GM23338 (cell line): ENCODE data around the gene TFPI. TPM values are rescaled to one million over a fixed set of nuclear protein-coding genes. Genes with fewer than 3 reads are reported as not detected.

Source experiments
- ATAC-seq: fragments of 200-7000 bp; cut with Tn5 transposase; 3 replicates; pipeline ENCODE4 v1.9.1; 2020
- DNase-seq: peaks from one replicate; pipeline ENCODE4 v3.0.0-alpha.2; 2015; ENCODE audit warnings: low spot score
- H2AFZ ChIP-seq: fragments of 200-600 bp; sonication (generic); 2 replicates; pipeline ENCODE4 v1.8.0; 2016; ENCODE audit warnings: antibody characterized with exemption, mild to moderate bottlenecking, moderate library complexity
- H3F3A ChIP-seq: fragments of 200-600 bp; sonication (generic); replicated peaks from 2 replicates; pipeline ENCODE4 v1.8.0; 2017; ENCODE audit warnings: antibody characterized with exemption, mixed run types, low read depth
- H3K27ac ChIP-seq: fragments of 200-600 bp; sonication (generic); 2 replicates; pipeline ENCODE4 v1.6.1; 2016; ENCODE audit warnings: low read depth
- H3K27me3 ChIP-seq: fragments of 200-600 bp; sonication (generic); 2 replicates; pipeline ENCODE4 v1.8.0; 2016; ENCODE audit warnings: mild to moderate bottlenecking, mixed run types, moderate library complexity; ENCODE audit not compliant: insufficient read depth
- H3K36me3 ChIP-seq: fragments of 200-600 bp; sonication (generic); 2 replicates; pipeline ENCODE4 v1.8.0; 2016; ENCODE audit warnings: mild to moderate bottlenecking; ENCODE audit not compliant: insufficient read depth
- H3K4me1 ChIP-seq: fragments of 200-600 bp; sonication (generic); 2 replicates; pipeline ENCODE4 v1.8.0; 2016; ENCODE audit warnings: mild to moderate bottlenecking, moderate library complexity; ENCODE audit not compliant: insufficient read depth
- H3K4me2 ChIP-seq: fragments of 200-600 bp; sonication (generic); 2 replicates; pipeline ENCODE4 v1.7.1; 2017; ENCODE audit warnings: mixed run types
- H3K4me3 ChIP-seq: fragments of 200-600 bp; sonication (generic); 2 replicates; pipeline ENCODE4 v1.6.1; 2016; ENCODE audit warnings: mixed run types
- H3K79me2 ChIP-seq: fragments of 200-600 bp; sonication (generic); replicated peaks from 2 replicates; pipeline ENCODE4 v1.8.0; 2017; ENCODE audit warnings: mild to moderate bottlenecking; ENCODE audit not compliant: insufficient read depth
- H3K9me2 ChIP-seq: fragments of 200-600 bp; sonication (generic); 2 replicates; pipeline ENCODE4 v1.8.0; 2017; ENCODE audit not compliant: insufficient read depth
- H4K20me1 ChIP-seq: fragments of 200-600 bp; sonication (generic); replicated peaks from 2 replicates; pipeline ENCODE4 v1.8.0; 2017; ENCODE audit warnings: mild to moderate bottlenecking; ENCODE audit not compliant: insufficient read depth
- H3K27ac Mint-ChIP-seq: 2 replicates; pipeline ENCODE4 v1.8.0; 2020; ENCODE audit warnings: inconsistent platforms, mild to moderate bottlenecking, moderate library complexity, mixed read lengths
- H3K27me3 Mint-ChIP-seq: 3 replicates; pipeline ENCODE4 v1.8.0; 2022; ENCODE audit warnings: low read depth, mild to moderate bottlenecking, moderate library complexity, mixed read lengths, inconsistent platforms; ENCODE audit not compliant: insufficient read depth, poor library complexity
- H3K36me3 Mint-ChIP-seq: 3 replicates; pipeline ENCODE4 v1.8.0; 2021; ENCODE audit warnings: low read depth, mild to moderate bottlenecking, inconsistent platforms, moderate library complexity, mixed read lengths
- H3K4me1 Mint-ChIP-seq: 3 replicates; pipeline ENCODE4 v1.8.0; 2020; ENCODE audit warnings: mild to moderate bottlenecking, inconsistent platforms, mixed read lengths
- H3K4me3 Mint-ChIP-seq: 3 replicates; pipeline ENCODE4 v1.8.0; 2021; ENCODE audit warnings: moderate library complexity, mild to moderate bottlenecking, inconsistent platforms, mixed read lengths
- H3K9me3 Mint-ChIP-seq: 3 replicates; pipeline ENCODE4 v1.8.0; 2020; ENCODE audit warnings: moderate library complexity, mild to moderate bottlenecking, inconsistent platforms, mixed read lengths
- CREB1 ChIP-seq: fragments of 250-450 bp; sonication (Bioruptor Pico); IDR thresholded peaks from 2 replicates; pipeline ENCODE4 v1.5.0; 2020; ENCODE audit warnings: low read depth, mild to moderate bottlenecking, moderate library complexity
- EZH2 ChIP-seq: fragments of 200-600 bp; sonication (generic); IDR thresholded peaks from one replicate; pipeline ENCODE4 v1.8.0; 2017; ENCODE audit warnings: antibody characterized with exemption, mild to moderate bottlenecking, low read depth; ENCODE audit not compliant: unreplicated experiment
- EZH2phosphoT487 ChIP-seq: fragments of 200-600 bp; sonication (generic); IDR thresholded peaks from one replicate; pipeline ENCODE4 v1.8.1; 2018; ENCODE audit warnings: antibody characterized with exemption; ENCODE audit not compliant: unreplicated experiment
- NANOG ChIP-seq: IDR thresholded peaks from 2 replicates; pipeline ENCODE4 v1.6.1; 2016; ENCODE audit warnings: antibody characterized with exemption, borderline replicate concordance
- POLR2AphosphoS5 ChIP-seq: IDR thresholded peaks from 2 replicates; pipeline ENCODE4 v1.6.1; 2016; ENCODE audit warnings: antibody characterized with exemption, low read depth
- STAT1 ChIP-seq: IDR thresholded peaks from one replicate; pipeline ENCODE4 v1.6.1; 2016; ENCODE audit warnings: antibody characterized with exemption; ENCODE audit not compliant: unreplicated experiment
- ZNF114 ChIP-seq: fragments of 250-450 bp; sonication (Bioruptor Pico); IDR thresholded peaks from 2 replicates; pipeline ENCODE4 v1.5.0; 2020; ENCODE audit warnings: mild to moderate bottlenecking, moderate library complexity
- polyA plus RNA-seq: library from polyadenylated mRNA; unstranded; fragments of >200 nt; fragmentation: Nextera tagmentation; extraction: Ambion mirVana; gene quantifications from 2 replicates; pipeline ENCODE4 v1.2.1, GENCODE V29; 2016
- total RNA-seq: library from RNA; depleted of rRNA; stranded (reverse); fragments of >200 nt; shearing (Covaris generic); gene quantifications from 2 replicates; pipeline ENCODE4 v1.2.3, GENCODE V29; 2014
- TF ChIP-seq, protein P1 (sequence below): IDR thresholded peaks from one replicate; pipeline ENCODE4 v1.6.1; 2018; ENCODE audit warnings: antibody characterized with exemption; ENCODE audit not compliant: unreplicated experiment
- TF ChIP-seq, protein P2 (sequence below), 2 experiments: fragments of 200-600 bp in 1 of 2; sonication (generic) in 1 of 2; conservative IDR thresholded peaks; 2 replicates each; pipeline versions ENCODE4 v1.5.1 to v1.6.1; 2016 to 2017; ENCODE audit warnings: antibody characterized with exemption in 2 of 2, low read depth in 2 of 2, mild to moderate bottlenecking in 2 of 2, moderate library complexity in 1 of 2
- TF ChIP-seq, protein P3 (sequence below): fragments of 250-450 bp; sonication (Bioruptor Pico); IDR thresholded peaks from 2 replicates; pipeline ENCODE4 v1.5.0; 2020; ENCODE audit warnings: mild to moderate bottlenecking, moderate library complexity
- TF ChIP-seq, protein P4 (sequence below): IDR thresholded peaks from 2 replicates; pipeline ENCODE4 v1.6.1; 2016; ENCODE audit warnings: antibody characterized with exemption

Gene TFPI
- total and polyA plus RNA-seq, 2 experiments from 2014 or later: 1.8 to 1.9 TPM

DNA sequence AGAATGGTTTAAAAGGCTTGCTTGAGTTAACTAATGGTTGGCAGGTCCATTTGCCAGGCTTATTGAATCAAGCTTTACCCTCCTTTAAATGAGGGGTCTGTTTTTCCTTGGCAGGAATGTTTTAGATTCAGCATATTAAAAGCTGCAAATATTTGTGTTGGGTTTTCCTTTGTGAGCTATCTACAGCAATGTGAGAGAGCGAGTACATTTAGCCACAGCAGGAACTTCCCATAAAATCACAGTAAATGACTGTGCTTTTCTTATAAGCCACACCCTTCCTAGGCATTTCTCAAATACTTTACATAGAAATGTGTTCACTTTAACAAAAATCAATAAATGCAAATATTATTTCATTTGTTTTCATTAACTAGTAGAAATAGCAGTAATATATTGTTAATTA, 130.1 kb downstream of the TFPI start:
- ATAC-seq: peak; percentile 52

DNA sequence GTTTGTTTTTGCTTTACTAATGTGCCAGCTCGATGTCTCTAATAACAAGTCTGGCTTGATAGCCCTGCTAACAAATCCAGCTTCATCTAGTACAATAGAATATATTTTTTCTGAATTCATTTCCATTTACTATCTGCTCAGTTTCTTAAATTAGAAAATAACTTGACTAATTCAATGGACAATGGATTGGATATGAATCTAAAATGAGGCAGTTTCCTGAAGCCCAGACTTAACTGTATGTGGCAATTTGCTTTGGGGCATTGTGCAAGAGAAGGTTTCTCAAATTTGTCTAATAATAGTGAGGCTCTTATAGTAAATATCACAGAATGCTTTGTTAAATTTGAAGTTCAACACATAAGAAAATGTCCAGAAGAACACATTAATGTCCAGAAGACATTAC, 132.0 kb downstream of the TFPI start:
- H3K4me2 ChIP-seq: no peak overlapping the region
- H3K36me3 Mint-ChIP-seq: no peaks in the 10 kb centered on the region
- no peak overlapping the region for H3K27ac Mint-ChIP-seq
- H4K20me1 ChIP-seq: no peaks in the 10 kb centered on the region
- H3K9me2 ChIP-seq: no peaks in the 10 kb centered on the region
- no peak for ATAC-seq
- H3F3A ChIP-seq: no peaks in the 10 kb centered on the region
- H3K4me1 ChIP-seq: no peaks in the 10 kb centered on the region; the same call in 1 of the 2 replicates
- DNase-seq: no peak
- no peaks in the 10 kb centered on the region for H3K27me3 Mint-ChIP-seq
- H3K36me3 ChIP-seq: no peaks in the 10 kb centered on the region
- no peak overlapping the region for H3K27ac ChIP-seq
- H2AFZ ChIP-seq: no peak overlapping the region
- no peak overlapping the region for H3K4me3 ChIP-seq
- no peaks in the 10 kb centered on the region for H3K79me2 ChIP-seq
- peaks cover 13% of the 10 kb centered on the region for H3K4me1 Mint-ChIP-seq
- H3K4me3 Mint-ChIP-seq: no peak overlapping the region
- H3K27me3 ChIP-seq: no peaks in the 10 kb centered on the region
- H3K9me3 Mint-ChIP-seq: no peaks in the 10 kb centered on the region; the same call in 2 of the 3 replicates
- no peak for TF ChIP-seq POLR2AphosphoS5
- no peak for TF ChIP-seq ZNF114
- TF ChIP-seq, protein P1, sequence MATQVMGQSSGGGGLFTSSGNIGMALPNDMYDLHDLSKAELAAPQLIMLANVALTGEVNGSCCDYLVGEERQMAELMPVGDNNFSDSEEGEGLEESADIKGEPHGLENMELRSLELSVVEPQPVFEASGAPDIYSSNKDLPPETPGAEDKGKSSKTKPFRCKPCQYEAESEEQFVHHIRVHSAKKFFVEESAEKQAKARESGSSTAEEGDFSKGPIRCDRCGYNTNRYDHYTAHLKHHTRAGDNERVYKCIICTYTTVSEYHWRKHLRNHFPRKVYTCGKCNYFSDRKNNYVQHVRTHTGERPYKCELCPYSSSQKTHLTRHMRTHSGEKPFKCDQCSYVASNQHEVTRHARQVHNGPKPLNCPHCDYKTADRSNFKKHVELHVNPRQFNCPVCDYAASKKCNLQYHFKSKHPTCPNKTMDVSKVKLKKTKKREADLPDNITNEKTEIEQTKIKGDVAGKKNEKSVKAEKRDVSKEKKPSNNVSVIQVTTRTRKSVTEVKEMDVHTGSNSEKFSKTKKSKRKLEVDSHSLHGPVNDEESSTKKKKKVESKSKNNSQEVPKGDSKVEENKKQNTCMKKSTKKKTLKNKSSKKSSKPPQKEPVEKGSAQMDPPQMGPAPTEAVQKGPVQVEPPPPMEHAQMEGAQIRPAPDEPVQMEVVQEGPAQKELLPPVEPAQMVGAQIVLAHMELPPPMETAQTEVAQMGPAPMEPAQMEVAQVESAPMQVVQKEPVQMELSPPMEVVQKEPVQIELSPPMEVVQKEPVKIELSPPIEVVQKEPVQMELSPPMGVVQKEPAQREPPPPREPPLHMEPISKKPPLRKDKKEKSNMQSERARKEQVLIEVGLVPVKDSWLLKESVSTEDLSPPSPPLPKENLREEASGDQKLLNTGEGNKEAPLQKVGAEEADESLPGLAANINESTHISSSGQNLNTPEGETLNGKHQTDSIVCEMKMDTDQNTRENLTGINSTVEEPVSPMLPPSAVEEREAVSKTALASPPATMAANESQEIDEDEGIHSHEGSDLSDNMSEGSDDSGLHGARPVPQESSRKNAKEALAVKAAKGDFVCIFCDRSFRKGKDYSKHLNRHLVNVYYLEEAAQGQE: no peak
- TF ChIP-seq, protein P2, sequence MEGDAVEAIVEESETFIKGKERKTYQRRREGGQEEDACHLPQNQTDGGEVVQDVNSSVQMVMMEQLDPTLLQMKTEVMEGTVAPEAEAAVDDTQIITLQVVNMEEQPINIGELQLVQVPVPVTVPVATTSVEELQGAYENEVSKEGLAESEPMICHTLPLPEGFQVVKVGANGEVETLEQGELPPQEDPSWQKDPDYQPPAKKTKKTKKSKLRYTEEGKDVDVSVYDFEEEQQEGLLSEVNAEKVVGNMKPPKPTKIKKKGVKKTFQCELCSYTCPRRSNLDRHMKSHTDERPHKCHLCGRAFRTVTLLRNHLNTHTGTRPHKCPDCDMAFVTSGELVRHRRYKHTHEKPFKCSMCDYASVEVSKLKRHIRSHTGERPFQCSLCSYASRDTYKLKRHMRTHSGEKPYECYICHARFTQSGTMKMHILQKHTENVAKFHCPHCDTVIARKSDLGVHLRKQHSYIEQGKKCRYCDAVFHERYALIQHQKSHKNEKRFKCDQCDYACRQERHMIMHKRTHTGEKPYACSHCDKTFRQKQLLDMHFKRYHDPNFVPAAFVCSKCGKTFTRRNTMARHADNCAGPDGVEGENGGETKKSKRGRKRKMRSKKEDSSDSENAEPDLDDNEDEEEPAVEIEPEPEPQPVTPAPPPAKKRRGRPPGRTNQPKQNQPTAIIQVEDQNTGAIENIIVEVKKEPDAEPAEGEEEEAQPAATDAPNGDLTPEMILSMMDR (conservative IDR thresholded peaks at IDR 0.05; ENCODE audit: low read depth in 2 of 2): no peak
- TF ChIP-seq, protein P3, sequence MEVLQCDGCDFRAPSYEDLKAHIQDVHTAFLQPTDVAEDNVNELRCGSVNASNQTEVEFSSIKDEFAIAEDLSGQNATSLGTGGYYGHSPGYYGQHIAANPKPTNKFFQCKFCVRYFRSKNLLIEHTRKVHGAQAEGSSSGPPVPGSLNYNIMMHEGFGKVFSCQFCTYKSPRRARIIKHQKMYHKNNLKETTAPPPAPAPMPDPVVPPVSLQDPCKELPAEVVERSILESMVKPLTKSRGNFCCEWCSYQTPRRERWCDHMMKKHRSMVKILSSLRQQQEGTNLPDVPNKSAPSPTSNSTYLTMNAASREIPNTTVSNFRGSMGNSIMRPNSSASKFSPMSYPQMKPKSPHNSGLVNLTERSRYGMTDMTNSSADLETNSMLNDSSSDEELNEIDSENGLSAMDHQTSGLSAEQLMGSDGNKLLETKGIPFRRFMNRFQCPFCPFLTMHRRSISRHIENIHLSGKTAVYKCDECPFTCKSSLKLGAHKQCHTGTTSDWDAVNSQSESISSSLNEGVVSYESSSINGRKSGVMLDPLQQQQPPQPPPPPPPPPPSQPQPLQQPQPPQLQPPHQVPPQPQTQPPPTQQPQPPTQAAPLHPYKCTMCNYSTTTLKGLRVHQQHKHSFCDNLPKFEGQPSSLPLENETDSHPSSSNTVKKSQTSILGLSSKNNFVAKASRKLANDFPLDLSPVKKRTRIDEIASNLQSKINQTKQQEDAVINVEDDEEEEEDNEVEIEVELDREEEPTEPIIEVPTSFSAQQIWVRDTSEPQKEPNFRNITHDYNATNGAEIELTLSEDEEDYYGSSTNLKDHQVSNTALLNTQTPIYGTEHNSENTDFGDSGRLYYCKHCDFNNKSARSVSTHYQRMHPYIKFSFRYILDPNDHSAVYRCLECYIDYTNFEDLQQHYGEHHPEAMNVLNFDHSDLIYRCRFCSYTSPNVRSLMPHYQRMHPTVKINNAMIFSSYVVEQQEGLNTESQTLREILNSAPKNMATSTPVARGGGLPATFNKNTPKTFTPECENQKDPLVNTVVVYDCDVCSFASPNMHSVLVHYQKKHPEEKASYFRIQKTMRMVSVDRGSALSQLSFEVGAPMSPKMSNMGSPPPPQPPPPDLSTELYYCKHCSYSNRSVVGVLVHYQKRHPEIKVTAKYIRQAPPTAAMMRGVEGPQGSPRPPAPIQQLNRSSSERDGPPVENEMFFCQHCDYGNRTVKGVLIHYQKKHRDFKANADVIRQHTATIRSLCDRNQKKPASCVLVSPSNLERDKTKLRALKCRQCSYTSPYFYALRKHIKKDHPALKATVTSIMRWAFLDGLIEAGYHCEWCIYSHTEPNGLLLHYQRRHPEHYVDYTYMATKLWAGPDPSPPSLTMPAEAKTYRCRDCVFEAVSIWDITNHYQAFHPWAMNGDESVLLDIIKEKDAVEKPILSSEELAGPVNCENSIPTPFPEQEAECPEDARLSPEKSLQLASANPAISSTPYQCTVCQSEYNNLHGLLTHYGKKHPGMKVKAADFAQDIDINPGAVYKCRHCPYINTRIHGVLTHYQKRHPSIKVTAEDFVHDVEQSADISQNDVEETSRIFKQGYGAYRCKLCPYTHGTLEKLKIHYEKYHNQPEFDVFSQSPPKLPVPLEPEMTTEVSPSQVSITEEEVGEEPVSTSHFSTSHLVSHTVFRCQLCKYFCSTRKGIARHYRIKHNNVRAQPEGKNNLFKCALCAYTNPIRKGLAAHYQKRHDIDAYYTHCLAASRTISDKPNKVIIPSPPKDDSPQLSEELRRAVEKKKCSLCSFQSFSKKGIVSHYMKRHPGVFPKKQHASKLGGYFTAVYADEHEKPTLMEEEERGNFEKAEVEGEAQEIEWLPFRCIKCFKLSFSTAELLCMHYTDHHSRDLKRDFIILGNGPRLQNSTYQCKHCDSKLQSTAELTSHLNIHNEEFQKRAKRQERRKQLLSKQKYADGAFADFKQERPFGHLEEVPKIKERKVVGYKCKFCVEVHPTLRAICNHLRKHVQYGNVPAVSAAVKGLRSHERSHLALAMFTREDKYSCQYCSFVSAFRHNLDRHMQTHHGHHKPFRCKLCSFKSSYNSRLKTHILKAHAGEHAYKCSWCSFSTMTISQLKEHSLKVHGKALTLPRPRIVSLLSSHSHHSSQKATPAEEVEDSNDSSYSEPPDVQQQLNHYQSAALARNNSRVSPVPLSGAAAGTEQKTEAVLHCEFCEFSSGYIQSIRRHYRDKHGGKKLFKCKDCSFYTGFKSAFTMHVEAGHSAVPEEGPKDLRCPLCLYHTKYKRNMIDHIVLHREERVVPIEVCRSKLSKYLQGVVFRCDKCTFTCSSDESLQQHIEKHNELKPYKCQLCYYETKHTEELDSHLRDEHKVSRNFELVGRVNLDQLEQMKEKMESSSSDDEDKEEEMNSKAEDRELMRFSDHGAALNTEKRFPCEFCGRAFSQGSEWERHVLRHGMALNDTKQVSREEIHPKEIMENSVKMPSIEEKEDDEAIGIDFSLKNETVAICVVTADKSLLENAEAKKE (CRISPR knock-in tag): no peak
- TF ChIP-seq, protein P4, sequence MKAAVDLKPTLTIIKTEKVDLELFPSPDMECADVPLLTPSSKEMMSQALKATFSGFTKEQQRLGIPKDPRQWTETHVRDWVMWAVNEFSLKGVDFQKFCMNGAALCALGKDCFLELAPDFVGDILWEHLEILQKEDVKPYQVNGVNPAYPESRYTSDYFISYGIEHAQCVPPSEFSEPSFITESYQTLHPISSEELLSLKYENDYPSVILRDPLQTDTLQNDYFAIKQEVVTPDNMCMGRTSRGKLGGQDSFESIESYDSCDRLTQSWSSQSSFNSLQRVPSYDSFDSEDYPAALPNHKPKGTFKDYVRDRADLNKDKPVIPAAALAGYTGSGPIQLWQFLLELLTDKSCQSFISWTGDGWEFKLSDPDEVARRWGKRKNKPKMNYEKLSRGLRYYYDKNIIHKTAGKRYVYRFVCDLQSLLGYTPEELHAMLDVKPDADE: no peak
- no peak for TF ChIP-seq NANOG
- TF ChIP-seq EZH2: no peak

More for the DNA sequence above, 130.1 kb downstream of the TFPI start:
- Histone ChIP-seq H3K9me2 (no peaks in the 10 kb centered on the region), H3K36me3 (no peaks in the 10 kb centered on the region), H3K4me3 (no peak overlapping the region), H3K4me1 (no peaks in the 10 kb centered on the region; the same call in 1 of the 2 replicates), H4K20me1 (no peaks in the 10 kb centered on the region), H3K27me3 (no peaks in the 10 kb centered on the region), H3K4me2 (peak overlapping the region; percentile 7), H3K27ac (peak overlapping the region; percentile 2; the same call in 1 of the 2 replicates), H3F3A (no peaks in the 10 kb centered on the region), H2AFZ (no peak overlapping the region), H3K79me2 (no peaks in the 10 kb centered on the region)
- H3K27me3 Mint-ChIP-seq: no peaks in the 10 kb centered on the region
- TF ChIP-seq STAT1 (no peak), NANOG (no peak), EZH2phosphoT487 (no peak), CREB1 (no peak)
- DNase-seq: peak; percentile 30
- peaks cover 9% of the 10 kb centered on the region for H3K4me1 Mint-ChIP-seq
- no peak overlapping the region for H3K4me3 Mint-ChIP-seq
- no peaks in the 10 kb centered on the region for H3K36me3 Mint-ChIP-seq
- H3K27ac Mint-ChIP-seq: peak overlapping the region; percentile 81
- H3K9me3 Mint-ChIP-seq: no peaks in the 10 kb centered on the region
